Activated gamma-delta T cell treated with anti-CD3 and anti-CD28 coated beads, Interleukin-2, amount 50 U/mL, for 16 hours (primary cell): ENCODE results near the gene SRRM4.
"Not testable (repeated sequence)": the region's sequence is repeated elsewhere in the genome, so short reads cannot be mapped to it uniquely, and the experiment has no call there.

Experiments
- DNase-seq: peaks from one replicate; pipeline ENCODE4 v3.0.0-alpha.2; 2020; ENCODE audit warnings: low read depth

SRRM4 gene

DNA sequence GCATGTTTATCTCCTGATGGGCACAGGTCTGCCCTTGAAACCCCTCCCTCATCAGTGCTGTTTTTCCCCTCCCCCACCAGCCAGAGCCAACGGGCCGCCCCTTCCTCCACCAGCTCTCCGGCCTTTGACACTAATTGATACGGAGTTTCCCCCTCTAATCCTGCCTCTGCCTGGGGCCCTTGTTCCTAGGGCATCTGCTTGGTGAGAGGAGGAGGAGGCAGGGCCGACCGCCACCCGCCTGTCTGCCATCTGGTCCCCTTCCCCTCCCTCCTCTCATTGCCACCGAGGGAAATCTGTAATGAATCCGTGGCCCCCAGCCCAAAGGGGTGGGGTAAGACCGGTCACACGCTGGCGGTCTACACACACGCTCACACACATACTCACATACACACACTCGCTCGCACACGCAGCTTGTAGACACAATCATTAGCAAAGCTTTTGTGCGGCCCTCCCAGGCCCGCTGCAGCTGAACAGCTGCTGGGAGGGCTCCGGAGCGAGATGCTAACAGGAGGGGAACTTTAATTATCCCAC is 27.4 kb downstream of the SRRM4 start:
- no peak for DNase-seq

DNA sequence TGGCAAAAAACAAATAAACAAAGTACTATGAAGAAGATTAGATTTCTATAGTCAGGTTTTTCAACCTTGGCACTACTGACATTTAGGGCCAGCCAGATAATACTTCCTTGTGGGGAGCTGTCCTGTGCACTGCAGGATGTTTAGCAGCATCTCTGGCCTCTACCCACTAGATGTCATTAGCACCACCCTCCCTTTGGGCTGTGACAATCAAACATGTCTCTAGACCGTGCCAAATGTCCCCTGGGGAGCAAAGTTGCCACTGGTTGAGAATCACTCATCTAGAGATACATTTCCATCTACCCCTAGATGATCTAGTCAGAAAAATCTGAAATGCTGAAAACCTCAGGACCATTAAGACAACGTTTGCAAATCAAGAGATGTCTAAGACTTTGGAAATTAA is 29.9 kb downstream of the SRRM4 start:
- DNase-seq, result no peak

DNA sequence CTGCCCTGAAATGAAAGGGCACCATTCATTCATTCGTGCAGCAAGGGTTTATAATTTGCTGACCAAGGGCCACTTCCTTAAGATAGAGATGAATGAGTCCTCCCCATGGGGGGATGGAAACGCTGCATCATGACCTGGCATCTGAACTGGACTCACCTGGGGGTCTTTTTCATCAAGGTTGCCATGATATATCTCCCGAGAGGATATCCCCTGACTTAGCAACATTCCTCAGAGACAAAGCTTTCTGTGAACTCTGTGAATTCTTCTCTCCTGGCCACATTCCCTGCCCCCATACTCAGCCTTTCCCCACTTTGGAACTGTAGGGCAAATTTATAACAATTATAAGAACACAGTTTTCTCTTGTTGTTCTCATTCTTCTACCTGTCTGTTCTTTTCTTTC is 30.8 kb downstream of the SRRM4 start:
- no peak for DNase-seq

DNA sequence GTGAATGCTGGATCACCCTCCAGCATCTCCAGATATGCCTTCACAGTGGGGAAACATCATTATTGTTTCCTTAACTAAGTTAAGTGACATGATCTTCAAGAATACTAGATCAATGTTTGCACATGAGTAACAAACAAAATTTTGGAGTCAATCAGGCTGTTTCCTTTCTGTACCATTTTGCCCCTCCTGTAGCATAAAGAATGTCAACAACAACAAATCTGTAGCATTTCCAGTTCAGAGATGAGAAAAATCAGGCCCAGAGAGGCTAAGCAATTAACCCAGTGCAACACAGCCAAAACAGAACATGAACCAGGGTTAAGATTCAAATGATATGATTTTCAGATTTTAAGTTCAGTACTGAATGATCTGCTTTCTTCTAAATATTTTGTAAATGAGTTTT is 31.7 kb downstream of the SRRM4 start:
- no peak for DNase-seq

DNA sequence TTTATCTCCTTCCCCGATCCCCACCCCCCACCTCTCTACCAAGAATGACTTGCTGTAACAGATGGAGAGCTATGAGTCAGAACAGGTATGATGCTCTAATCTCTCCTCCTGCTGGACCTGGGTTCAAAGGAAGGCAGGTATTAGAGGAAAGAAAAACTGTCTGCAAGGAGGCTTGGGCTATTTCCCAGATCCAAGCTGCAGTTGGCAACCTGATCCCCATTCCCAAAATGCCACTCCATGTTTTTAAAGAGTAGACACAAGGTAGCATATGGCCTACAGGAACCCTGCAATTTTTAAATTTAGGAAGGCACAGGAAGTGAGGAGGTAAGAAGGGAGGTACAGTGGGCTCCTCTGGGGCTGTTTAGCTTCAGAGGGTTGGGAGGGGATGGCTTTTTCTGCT is 33.0 kb downstream of the SRRM4 start:
- DNase-seq, result no peak

DNA sequence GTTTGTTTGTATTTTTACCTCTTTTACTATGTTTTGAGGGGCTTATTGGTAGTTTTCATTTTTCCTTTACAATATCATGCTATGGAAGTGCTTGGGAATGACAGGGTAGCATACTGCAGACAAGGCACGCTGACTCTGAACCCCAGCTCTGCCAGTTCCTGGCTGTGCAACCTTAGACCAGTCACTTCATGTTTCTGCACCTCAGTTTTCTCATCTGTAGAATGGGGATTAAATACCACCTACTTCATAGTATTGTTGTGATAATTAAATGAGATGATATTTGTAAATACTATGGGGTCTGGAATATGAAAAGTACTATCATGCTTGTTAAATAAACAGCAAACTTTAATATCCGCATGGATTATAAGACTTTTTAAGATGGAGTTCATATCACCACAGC is 35.4 kb downstream of the SRRM4 start:
- DNase-seq, result no peak

DNA sequence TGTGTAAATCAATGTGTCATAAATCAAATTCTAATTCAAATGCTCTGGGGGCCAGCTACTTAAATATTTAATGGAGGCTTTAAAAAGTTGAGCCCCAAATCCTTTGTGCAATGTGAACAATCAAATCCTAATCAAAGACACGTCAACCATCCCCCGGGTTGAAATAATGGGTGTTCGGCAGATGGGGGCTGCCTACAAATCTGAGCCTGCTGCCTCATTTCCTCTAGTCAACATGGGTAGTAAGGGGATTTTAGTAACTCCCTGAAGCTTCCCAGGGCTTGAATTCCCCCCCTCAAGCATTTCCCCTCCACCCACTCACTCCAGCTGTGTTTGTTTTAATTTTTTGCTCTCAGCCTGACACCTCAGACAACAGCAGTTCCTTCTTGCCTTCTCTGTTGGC is 37.8 kb downstream of the SRRM4 start:
- DNase-seq, result no peak

DNA sequence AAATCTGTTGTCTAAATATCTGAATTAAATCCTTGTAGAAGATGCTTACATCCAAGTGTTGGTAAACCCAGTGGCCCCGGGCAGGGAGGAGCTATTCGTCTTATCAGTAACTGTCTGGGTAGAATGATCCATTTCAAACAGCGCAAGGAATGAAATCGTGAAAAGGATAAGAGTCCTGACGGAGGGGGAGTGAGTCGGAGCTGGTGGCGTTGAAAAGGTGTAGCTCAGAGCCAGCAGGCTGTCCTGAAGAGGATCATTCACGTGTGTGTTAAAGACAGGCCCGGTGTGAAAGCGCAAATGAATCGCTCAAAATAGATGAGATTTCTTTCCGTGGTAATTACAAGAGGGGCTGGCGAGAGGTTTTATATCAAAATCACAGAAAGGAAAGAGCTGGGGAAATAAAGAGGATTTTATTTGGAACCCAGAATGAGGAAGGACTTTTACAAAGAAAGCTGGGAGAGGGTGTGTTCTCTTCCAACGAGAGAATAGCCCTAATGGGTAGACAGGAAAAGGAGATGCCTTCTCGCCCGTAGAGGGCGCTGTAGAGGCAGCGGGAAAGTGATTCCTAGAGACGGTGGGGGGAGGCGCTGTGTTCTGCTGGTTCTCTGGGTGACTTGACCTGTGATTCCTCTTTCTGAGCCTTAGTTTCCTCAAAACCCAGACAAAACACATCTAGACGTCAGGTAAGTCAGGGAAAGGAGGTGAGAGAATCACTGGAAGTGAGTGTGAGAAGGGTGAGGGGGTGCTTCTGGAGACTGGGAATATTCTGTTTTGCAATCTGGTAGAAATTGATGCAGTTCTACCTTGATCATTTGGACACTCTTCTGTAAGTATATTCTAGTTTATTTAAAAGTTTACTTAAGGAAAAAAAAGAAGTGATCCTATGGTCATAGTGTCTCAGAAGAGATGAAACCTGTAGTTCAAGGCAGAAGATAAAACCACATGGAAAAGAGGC is 39.3 kb downstream of the SRRM4 start:
- no peak for DNase-seq

DNA sequence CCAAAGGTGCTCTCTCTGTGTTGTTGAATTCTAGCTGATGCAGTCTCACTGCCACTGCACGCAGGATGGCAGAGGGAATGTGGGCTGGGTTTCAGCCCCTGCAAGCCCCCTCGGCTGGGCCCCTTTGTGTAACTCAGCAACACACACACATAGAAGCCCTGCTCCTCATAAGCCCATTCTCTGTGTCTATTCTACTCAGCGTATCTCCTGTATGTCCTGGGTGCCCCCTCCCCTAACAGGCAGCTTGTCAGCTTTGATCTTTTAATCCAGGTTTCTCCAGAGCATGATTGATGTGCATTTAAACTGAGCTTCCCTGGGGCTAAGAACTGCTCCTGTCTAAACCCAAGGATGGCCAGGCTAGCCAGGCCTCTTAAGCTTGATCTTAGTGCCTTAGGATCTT is 43.0 kb downstream of the SRRM4 start:
- no peak for DNase-seq

DNA sequence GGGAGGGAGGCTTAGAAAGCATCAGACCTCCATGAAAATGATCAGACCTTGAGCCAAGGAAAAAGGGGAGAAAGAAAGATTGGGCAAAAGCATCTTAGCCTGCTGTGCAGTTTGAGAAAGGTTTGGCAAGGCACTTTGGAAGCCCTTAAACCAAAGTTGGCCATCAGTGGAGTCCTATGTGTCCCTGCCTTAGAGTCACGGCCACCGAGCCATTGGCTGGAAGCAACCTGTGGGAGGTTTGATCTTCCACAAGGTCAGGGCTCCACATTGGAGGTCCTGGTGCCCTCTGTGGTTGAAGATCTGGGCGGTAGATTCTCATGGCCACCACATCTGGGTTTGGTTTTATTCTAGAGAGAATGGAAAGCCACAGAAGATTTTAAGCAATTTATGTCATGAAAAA is 44.4 kb downstream of the SRRM4 start:
- no peak for DNase-seq

DNA sequence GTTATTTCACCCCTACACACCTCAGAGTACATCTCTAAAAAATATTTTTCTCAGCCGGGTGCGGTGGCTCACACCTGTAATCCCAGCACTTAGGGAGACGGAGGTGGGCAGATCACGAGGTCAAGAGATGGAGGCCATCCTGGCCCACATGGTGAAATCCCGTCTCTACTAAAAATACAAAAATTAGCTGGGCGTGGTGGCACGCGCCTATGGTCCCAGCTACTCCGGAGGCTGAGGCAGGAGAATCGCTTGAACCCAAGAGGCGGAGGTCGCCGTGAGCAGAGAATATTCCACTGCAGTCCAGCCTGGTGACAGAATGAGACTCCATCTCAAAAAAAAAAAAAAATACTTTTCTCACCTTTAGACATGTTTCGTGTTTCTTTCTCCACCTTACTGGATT is 52.0 kb downstream of the SRRM4 start:
- DNase-seq, result not testable (repeated sequence)

DNA sequence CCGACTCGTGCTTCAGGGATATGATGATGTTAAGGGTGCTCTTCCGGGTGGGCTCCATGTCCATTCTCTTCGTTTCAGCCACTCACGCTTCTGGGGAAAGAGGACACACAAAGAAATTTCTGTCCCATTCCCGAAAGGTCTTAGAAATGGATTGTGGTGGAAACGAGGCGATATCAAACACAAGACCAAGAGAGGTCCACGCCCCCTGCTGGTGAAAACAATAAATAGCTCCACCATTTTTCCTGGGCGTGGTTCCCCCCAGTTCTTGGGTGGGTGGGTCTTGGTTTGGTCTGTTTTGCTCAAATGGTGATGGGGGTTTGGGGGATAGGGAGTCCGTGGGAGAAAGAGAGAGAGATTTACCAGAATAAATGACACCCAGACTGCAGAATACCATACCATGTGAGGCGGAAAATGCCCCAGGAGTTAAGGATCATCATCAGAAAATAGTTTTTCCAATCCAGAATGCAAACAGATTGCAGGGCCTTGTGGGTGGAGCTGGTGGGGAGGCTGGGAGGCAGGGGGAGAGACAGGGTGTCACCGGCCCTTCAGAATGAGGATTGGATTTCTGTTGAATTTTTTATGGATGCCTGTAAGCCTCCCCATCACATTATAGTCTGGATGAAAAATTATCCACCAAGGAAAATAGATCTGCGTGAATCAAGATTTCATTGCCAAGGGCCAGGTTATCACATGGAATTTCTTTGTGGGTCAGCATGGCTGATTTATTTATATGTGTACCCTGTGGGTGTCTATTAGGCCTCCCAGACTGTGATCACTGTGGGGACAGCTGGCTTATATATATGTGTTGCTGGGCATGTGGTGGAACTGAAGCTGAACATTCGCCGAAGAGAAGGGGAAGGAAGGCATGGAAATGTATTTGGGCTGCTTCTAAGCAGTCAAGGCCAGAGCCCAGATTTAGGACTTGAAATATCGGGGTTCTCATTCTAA is 55.8 kb downstream of the SRRM4 start:
- DNase-seq, result no peak

DNA sequence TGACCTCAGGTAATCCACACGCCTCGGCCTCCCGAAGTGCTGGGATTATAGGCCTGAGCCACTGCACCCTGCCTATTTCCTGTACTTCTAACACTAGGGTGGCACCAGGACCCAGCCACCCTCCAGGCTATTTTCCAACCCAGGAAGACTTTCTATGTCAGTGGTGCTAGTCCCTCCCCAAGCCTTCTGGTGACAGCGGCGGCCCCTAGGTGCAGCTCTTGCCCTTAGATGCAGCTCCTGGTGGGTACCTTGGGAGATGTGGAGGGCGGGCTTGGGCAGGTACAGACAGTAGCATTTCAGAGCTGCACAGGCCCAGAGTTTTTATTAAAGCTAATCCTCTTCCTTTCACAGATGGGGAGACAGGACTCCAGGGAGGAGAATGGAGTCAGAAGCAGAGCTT is 62.8 kb downstream of the SRRM4 start:
- DNase-seq, result no peak

DNA sequence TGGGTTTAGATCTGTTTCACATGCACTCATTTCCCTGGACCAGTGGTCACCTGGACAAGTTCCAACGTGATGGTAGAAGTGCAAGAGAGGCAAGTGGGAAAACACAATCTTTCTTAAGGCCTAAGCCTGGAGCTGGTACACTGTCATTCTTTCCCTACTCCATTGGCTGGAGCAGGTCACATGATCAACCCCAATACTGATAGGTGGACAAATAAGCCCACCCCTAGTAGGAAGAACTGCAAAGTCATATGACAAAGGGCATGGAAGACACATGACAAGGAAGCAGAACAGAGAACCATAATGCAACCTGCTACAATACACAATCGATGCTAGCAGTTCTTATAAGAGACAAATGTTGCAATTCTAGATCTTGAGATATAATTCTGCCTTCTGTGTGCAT is 66.3 kb downstream of the SRRM4 start:
- no peak for DNase-seq

DNA sequence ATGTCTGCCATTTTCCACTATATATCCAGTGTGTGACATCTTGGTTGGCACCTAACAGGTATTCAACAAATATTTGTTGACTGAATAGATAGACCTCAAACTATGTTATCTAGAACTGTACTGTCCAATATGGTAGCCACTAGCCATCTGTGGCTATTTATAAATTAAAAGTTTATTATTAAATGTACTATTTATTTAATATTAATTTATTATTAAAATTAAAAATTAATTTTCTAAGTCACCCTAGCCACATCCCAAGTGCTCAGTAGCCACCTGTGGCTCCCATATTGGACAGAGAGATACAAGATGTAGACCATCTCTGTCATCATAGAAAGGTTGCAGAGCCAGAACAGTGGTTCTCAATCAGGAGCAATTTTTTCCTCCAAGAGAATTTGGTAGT is 69.3 kb downstream of the SRRM4 start:
- no peak for DNase-seq

DNA sequence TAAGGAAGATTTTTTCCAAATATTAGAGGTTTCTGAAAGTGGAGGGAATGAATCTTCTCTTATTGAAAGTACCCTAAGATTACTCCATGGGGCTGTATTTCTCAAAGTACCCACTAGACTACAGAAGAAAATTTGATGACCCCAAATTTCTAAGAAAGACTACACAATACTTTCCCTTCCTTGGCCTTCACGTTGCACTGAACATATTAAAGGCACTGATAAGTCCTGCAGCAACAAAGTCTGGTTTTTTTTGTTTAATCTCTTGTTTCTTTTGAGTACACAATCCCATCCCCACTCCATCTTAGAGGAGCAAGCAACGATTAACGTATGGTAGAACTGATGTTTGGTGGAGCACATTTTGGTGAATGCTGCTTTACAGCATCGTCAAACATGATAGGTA is 70.1 kb downstream of the SRRM4 start:
- DNase-seq, result no peak

DNA sequence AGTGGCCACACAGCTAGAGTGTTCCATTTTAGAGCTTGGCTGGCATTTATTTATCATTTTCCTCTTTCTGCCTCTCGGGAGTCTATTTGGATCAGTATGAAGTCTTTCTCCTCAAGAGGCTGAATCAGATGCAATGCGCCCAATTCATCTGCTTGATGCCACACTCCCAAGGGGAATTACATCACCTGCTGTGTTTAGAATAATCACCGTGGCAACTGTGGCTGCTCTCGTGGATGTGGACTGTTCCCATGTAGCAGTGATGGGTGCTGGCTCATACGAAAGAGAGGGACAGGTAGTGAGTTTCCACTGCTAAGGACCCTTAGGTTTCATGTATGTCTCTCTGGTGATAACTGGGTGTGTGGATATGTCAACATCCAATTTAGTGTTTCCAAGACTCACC is 70.7 kb downstream of the SRRM4 start:
- DNase-seq, result no peak

DNA sequence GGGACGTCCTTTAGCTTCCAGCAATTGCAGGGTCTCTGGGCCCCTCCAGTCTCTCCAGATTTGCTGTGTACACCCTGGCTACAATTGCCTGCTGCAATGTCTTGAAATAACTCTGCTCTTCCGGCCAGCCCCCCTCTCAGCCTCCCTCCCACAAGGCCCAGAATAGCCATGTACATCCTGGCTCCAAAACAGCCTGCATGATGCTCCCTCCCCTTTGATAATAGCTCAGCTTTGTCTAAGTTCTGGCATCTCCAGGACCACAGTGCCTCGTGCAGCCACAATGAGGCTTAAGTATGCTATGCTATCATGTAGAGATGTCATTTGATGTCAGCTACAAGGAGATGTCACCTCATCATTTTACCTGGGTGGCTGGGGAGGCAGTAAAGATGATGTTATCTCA is 74.6 kb downstream of the SRRM4 start:
- no peak for DNase-seq

DNA sequence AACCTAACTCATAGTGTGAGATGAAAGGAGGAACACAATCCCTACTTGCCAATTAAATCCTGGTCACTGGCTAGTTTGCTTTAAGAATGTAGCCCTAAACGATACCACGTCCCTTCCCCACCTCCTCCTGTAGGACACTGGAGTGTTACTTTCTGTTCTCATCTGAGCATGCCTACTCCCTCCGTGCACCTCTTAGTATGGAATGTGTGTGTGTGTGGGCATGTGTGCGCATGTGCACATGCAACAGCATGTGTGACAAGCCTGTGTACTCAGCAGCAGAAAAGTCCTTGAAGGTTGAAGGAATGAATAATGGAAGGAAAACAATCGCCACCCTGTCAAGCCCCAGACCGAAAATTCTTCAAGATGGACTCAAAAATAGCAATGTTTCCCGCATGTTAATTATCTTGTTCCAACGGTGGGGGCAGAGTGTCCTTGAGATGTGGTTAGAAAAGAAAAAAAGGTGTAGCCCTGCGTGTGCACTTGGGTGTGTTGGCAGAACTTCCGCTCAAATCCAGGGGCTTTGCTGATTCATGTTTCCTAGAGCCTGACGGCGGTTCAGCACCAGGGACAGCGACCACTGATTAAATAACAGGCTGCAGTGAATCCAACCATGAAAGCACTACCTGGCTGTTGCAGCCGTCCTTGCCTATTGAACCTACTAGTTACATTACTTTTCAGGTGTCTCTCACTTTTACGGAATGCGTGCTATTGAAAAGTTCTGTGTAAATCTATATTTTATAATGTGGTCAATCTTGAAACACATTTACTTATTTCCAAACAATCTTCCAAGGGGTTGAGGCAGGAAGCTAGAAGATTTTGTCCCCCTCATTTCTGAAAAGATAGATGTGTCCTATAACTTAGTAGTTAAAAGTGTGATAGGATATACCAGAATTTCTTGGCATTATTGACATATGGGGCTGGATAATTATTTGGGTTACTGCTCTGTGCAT is 79.8 kb downstream of the SRRM4 start:
- no peak for DNase-seq

DNA sequence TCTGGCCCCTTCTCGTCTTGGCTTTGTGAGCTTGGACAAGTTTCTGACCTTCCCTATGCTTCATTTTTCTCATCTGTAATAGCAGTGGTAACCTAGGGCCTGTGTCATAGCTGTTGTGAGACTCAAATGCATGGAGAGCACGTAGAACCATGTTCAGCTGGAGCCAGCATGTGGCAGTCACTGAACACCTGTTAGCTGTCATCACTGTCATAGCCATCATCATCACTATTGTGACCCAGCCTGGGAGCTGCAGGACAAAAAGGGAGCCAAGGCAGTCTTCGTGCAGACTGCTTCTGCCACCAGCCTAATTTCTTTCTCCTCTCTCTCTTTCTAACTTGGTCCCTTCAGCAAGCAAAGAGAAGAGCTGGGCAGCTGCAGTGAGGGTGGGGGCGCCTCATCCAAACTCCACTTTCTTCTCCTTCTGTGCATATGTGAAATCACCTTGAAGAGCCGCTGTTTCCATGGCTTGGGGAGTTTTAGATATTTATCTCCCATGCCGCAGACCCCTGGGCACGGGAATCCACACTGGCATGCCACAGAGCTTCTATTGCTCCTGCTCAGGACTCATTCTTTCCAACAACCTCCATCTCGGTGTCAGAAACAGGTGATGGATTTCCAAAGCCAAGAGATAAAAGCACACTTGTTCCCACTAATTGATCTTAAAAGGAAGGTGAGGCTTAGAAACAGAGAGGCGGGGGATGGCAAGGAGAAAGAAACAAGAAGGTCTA is 87.0 kb downstream of the SRRM4 start:
- no peak for DNase-seq

DNA sequence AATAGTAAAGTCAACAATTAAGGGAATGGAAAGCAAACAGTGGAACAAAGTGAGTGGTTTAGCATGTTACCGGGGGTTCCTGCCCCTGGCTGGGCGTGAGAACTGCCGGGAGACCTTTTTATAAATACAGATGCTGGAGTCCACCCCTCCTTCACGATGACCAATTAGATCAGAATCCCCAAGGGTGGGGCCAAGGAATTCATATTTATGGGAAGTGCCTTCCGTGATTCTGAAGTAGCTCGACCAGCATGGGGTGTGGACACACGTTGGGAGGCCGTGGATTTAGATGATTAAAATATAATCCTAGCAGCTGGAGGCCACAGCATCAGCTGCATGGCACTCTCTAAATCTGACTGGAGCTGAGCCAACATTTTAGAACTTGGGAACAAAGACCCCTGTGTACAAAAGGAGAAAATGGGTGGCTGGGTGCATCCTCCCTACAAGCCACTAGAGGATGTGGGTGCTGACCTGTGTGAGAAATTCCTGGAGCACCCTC is 87.9 kb downstream of the SRRM4 start:
- no peak for DNase-seq
